Hematopoietic multipotent progenitor cell treated with erythropoietin and hydrocortisone succinate and interleukin-3 and kit ligand, for 15 days (in vitro differentiated cells): ENCODE results near the gene LIPC.

Experiments used
- DNase-seq: peaks from one replicate; pipeline ENCODE4 v3.0.0-alpha.2; 2015; ENCODE audit warnings: low spot score

LIPC gene

DNA sequence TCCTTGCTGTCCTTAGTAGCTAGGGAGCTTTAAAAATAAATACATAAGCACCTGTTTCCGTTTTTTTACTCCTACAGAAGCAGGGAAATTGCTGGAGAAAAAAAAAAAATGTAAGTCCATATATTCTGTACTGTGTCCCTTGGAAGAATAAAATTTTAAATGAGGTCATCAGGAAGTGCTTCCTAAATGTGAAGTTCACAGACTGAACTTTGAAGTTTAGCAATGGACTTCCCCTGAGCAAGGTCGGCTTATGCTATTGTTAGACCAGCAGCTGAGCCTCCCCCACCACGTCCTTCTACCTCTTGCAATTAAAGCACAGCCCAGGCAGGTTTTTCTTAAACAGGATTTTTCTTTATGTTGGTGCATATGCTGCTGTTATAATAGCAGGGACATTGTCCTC, 26.3 kb downstream of the LIPC start:
- DNase-seq: no peak

DNA sequence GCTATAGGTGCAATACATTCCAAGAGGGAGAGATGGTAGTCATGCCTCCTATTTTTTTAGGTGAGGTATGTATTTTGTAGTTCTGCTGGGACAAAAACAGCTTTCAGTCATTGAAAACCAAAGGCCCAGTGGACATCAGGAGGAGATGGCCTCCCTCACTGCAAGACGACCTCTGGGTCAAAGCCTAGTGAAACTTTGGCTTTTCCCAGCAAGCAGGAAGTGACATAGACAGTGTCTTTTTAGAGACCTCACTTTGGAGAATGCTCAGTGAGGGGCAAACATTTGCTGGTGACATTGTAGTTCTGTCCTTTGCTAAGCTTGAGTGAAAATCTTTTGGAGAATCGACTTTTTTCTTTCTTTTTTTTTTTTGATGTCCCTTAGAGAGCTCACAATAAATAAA, 27.3 kb downstream of the LIPC start:
- no peak for DNase-seq

DNA sequence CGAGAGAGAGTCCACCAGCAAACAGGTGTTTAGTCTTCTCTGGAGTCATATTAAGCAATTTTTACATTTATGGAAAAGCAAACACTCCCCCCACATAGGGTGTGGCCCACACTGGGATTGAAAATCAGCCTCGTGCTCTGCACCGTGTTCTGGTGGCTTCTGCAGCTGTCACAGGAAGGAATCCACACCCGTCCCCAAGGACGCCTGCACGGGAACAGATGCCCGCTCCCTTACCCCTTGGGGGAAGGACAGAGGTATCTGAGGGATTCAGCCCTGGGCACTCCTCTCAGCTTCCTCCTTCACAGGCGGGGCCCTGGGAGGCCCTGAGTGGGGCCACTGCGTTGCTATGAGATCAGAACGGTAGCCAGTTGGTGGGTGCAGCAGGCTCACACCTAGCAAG, 27.8 kb downstream of the LIPC start:
- DNase-seq: no peak

DNA sequence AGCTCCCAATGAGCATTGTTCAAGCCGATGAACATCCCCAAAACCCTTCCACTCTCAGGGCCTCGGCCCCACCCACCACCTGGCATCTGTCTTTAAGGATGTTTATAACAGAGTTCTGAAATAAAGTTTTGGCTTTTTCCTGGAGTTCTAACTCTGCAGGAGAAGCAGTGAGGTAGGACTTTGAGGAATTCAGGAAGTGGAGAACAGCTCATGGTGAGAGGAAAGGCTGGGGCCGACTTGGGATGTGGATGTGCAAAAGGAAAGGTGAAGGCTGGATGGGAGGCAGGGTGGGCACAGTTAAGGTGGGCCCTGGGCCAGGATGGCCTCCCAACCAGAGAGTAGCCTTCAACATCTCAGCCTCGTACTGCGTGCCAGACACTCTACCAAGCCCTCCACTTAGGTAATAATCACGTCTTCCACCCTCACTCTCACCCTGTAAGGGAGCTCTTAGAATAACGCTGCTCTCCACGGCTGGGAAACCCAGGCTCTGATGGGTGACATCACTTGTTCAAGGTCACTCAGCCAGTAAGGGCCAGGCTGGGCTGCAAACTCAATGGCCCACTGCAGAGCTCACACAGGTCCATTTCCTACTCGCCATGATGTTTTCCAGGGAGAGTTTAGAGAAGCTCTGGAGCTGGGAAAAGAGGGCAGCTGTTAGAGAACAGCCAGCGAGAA, 28.5 kb downstream of the LIPC start:
- DNase-seq: no peak

DNA sequence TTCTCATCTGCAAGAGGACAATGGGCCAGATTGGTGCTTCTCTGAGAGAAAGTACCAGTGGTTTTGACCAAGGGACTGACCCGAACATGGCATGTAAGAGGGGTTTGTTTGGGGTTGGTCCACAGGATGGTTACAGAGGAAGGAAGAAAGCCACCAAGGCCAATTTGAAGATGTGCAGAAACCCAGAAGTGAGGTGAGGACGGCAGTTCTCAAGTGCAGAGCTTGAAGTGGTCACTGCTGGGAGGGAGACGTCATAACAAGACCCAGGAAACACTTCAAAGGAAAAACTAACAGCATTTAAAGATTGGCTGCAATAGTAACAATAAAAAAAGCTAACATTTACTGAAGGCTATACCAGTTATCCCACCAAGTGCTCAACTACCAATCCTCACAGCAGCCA, 29.1 kb downstream of the LIPC start:
- no peak for DNase-seq

DNA sequence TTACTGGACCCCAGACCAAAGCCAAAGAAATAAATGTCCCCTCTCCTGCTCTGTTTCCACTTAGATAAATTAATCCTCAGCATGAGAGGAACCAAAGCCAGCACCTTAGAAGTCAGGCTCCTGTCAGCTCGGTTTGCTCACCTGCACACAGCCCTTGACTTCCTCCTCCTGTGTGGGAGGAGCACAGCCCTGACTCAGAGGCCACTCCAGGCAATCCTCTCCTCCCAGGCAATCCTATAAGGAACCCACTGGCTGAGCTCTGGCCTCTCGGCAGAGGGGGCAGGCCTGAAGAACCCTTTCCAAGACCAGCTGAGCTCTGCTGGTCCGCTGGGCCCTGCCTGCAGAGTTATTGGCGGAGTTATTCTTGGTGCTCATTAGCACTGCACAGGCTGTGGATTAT, 30.8 kb downstream of the LIPC start:
- DNase-seq: no peak

DNA sequence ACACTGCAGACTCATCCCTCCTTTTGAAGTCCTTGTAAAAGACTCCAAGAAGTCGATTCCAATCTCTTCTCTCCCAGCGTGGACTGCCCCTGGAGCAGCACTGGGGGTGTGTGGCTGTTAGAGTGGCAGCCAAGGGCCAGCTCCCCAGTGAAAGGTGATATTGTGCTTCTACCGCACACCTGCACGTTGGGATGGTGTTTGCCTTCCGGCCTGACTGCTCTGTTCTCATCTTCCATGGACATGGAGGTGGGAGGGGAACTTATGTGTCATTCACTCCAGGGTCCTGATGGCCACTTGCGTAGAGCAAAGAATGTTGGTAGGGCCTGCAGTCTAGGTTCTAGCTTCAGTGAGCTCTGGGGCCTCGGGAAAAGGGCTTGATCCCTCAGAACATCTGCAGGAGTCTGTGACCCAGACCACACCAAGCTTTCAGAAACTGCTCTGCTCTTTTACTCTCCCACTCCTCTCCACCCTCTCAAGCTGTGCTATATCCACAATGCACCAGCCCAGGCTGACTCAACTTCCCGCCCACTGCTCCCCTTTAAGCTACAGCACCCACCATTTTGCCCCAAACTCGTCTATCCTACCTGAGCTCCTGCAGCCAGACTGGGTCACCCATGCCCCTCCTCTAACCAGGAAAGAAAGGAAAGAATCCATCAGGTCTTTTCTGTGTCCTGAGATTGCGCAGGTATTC, 31.3 kb downstream of the LIPC start:
- no peak for DNase-seq

DNA sequence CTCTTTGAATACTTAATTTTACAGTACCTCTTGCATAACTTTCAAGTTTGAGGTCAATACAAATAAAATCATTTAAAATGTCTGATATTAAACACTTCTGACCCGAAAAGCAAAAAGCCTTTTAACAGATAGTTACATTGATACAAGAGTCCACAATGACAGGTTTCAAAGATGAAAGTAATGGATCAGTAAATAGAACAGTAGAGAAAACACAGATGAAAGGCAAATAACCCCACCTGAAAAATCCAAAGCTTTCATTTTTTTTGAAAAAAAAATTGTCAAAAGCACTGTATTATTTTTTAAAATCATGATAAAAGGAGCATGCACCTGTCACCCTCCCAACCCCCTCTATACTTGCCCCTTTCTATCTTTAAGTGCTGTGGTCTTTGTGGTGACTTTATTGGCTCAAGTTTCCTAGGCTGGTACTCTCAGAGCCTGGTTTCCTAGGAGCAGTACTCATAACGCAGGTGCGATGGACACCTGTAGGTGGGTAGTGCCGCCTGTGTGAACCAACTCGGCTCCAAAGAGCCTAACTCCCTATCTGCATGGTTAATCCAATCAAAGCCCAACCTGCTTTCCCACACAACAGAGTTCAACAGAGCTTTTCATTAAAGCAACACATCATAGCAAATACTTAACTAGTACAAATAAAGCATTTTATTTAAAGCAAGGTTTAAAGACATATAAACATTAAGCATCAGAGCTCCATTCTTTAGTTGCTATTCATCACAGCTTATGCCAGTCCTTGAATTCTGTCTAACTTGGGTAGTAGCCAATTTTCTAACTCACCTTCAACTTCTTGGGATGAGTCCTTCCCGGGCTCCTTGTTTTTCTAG, 32.2 kb downstream of the LIPC start:
- DNase-seq: no peak

DNA sequence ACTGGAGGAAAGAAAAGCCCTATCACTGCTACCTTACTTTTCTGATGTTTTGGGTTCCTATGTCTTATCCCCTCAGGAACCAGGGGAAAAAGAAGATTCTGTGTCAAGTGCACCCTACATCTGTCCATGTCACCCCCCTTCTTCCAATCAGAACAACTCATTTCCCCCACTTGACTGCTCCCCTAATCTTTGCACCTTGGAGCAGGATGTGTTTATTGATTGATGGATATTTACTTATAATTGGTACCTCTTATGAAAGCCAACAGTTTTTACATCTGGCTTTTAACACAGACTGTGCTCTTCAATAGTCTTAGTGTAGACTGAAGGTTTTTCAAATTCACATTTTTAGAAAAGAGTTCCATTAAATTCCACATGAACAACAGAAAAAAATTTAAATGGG, 33.3 kb downstream of the LIPC start:
- DNase-seq: no peak

DNA sequence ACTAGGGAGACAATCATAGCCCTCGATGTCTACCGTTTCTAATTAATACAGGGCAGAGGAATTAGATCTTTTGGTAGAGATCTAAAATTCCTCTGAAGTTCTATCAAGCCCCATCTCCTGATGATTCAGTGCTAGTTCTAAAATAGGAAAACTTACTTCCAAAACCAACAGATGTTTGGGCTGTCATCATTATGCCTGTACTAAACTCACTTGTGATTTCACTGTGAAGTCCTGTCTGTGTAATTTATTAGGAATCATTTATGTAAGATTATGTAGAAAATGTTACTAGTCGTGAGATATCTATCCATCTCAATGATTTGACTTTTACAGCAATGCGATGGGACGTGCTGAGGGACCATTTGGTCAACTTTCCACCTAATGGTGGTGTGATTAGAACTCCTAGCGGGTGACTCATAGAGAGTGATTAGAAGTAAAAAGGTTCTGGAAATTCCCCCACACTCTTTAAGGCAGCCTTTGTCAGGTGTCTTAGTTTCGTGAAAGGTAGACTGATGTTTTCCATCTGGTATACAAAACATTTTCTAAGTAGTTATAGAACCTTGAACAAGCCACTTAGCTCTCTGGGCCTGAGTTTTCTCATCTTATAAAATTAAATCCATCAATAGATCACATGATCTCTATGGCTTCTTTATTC, 34.2 kb downstream of the LIPC start:
- no peak for DNase-seq

DNA sequence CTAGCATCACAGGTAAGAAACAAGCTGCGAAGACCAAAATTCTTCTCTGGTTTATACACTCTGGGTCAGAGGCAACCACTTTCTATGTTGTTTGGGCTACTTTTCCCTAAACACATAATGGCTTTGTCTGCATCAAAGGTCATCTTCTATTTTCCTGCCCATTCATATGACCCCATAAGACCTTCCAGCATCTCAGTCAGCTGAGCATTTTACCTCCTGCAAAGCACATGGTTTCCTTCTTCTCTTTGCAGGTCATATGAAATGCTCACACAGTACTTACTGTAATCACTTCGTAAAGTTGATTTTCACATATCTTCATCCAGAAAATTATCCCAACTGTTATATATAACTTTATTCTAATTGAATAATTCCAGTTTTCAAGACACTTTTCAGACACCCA, 34.8 kb downstream of the LIPC start:
- DNase-seq: no peak

DNA sequence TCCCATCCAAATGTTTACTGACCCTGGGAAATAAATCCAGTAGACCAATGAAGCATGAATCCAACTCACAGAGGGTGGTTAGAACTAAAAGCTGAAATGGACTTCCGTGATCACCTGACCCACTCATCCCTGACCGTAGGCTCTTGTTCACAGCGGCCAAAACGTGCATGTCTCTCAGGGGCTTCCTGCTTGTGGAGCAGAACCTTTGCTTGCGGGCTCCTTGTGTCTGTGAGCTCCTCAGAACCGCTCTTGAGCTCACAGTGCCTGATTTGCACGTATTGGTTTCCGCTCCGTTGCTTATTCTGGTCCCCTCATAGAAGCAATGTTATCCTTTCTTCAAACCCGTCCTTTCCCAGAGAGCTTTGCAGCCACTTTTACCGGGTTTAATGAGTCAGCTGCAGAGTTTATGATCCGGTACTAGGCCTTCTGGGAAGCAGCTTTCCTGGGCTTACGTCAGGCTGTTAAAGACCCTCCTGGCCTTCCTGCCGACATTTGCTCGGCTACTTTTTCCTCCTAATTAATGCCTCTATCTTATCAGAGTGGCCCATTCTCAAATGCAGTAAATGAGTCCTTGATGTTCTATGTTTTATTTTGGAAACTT, 35.4 kb downstream of the LIPC start:
- DNase-seq: no peak

DNA sequence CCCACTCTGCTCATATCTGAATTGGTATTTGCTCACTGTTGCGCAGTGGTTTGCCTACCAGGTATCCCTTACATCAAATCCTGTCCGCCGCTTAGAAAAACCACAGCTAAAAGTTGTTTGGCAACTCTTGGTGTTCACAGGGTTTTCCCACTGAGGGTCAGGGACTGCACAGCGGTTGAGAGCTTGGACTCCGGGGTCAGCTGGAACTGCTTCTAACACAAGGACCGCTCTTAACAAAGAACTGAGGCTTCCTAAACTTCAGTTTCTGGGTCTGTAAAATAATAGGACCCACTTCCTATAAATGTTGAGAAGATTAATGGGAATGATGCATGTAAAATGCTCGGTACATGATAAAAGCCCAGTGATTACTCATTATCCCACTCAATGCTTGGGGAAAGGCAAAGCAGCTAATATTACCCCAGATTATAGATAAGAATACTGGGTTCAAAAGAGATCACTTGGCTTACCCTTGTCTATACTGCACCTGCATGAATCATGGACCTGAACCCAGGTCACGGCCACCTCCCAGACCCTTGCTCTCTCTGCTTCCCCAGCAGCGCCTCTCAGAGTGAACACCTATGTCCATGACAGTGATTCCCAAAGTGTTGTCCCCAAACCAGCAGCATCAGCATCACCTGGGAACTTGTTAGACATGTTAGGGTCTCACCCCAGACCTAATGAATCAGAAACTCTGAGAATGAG, 36.1 kb downstream of the LIPC start:
- no peak for DNase-seq

DNA sequence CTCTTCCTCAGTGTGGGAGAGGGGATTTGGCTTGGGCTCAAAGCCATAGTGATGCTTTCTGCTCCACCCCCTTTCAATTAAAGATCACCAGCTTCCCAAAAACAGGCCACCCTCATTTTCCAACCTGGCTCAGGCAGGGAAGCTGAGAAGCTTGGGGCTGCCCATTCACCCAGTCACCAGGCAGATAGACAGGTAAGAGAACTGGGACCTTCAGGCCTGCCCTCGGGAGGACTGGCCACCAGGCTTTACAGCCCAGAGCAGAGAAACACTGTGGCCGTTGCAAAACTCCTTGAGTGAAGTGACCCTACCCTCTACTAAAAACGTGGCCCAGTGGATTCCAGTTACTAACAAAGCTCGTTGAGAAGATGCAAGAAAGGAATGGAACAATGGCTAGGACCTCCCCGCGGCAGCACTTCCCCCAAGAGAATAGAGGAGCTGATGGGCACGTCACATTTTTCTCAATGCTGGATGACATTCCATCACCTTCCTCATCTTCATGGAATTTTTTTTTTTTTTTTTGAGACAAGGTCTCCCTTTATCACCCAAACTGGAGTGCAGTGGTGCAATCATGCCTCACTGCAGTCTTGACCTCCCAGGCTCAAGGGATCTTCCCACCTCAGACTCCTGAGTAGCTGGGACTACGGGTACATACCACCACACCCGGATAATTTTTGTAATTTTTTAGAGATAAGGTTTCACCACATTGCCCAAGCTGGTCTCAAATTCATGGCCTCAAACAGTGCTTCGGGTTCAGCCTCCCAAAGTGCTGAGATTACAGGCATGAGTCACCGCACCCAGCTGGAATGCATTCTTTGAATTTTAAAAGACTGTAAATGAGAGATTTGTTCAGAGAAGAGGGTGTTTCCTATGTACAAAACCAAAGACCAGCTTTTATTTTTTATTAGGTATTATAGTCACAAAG, 37.9 kb downstream of the LIPC start:
- DNase-seq: no peak

DNA sequence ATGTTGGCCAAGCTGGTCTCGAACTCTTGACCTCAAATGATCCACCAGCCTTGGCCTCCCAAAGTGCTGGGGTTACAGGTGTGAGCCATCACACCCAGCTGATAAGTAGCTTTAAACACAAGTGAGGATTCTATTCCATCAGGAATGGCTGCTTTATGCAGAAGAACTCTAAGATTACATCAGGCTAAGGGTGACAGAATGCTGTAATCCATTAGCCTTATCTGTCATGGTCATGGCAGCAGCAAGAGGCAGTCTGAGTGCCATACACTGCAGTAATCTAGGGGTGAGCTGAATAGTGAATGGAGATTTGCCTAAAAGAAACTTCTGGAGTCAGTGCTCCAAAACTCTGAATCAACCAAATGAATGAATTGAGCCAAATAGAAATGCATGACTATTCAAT, 39.6 kb downstream of the LIPC start:
- no peak for DNase-seq

DNA sequence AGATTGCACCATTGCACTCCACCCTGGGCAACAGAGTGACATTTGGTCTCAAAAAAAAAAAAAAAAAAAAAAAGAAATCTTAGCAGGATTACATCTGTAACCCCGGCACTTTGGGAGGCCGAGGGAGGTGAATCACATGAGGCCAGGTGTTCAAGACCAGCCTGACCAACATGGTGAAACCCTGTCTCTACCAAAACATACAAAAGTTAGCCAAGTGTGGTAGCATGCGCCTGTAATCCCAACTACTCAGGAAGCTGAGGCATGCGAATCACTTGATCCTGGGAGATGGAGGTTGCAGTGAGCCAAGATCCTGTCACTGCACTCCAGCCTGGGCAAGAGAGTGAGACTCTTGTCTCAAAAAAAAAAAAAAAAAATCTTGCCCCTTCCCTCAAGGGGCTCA, 40.4 kb downstream of the LIPC start:
- DNase-seq: no peak

DNA sequence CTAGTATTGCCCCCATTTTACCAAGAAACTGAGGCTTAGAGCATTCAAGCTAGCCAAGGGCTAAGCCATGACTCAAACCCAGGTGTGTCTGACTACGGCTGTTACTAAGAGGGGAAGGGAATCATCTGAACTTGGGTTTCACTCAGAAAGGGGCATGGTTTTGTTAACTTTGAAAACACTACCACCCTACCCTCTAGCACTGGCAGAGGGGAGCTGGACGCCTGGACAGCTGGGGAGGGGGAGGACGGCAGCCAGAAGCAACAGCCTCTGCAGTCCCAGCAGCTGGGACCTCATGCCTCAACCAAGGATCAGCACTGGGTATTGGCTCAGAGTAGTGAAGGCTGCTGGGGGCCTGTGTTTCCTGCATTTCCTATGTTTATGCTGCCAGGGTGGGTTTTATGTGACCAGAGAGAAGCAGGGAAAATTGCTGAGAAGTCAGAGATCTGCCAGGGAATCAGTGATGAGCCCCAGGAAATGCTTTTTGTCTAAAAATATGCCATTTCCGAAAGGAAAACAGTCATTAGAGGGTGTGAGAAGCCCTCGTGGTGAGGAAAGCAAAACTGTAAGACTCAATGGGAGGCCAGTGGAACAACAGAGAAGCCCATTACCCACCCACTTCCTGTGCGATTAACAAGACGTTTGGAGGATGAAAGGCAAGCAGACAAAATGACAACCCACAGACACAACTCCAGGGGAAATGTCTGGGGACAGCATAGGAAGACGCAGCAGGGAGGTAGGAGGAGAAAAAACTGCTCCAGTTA, 41.2 kb downstream of the LIPC start:
- DNase-seq: no peak

DNA sequence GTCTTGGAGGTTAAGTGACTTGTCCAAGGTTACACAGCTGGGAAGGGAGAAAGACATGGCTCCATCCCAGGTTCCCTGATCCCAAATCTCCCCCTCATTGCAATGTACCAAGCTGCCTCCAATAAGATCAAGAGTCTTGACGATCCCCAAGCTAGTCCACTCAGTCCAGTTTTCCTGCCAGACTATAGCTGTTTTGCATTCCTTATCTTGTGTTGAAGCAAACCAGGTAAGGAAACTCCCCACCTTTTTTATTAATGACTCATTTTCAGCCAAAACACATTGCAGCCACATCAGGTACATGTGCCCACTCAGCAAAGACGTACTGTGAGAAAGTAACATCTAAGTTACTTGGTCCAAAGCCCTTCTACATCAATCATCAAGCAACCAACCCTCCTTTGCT, 41.9 kb downstream of the LIPC start:
- no peak for DNase-seq

DNA sequence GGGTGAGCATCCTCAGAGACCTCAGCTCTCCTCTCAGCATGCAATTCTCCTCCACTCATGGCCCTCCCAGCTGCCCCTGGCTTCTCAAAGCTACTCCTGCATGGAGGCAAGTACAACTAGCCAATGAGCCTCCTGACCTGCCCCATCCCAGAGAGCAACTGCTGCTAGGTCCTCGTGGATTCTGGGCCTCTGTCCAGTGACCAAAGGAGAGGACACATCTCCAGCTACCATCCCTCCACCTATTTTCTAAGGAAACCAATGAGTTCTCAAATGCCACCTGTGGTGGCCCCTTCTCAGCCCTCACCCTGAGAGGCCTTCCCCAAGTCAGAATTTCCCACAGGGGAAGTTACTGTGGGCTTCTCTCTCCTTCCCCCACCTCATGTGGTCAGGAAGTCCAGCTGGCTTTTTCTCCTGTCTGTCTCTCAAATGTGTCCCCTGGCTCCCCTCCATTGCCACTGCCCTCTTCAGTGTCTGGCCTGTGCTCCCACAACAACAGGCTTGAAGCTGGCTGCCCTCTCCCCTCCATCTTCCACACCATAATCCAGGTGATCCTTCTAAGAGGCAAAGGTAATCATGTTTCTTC, 43.0 kb downstream of the LIPC start:
- no peak for DNase-seq
